AG10803 (cell line): Measurements from ENCODE around the gene SASH1.

Source experiments
- DNase-seq: peaks from one replicate; pipeline ENCODE4 v3.0.0; 2010; ENCODE audit warnings: low read depth
- H3K4me3 ChIP-seq: 2 replicates; pipeline ENCODE4 v1.5.1; 2011; ENCODE audit warnings: mild to moderate bottlenecking, low read length, control low read depth
- TF ChIP-seq, protein P1 (sequence below): conservative IDR thresholded peaks from 2 replicates; pipeline ENCODE4 v1.5.1; 2011; ENCODE audit warnings: mild to moderate bottlenecking, low read length, control low read depth, inconsistent platforms

SASH1 gene

DNA sequence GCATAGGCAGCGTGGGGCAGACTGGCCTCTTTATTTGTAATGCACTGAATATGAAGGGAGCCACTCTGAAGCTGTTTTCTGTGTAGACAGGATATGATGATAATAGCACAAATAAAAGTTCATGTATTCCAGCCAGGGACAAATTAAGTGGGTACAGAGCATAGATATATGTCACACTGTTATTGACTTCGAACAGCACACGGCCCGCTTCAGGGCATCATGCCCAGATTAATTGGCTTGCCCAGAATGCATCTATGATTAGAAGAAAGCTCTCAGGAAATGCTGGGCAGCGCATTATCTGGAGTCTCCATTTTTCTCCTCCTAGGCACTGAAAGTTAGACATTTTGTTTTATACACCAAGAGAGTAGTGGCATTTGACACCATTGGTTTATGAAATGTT lies 26.3 kb upstream of the SASH1 start:
- no peak for DNase-seq
- H3K4me3 ChIP-seq = no peak overlapping the region
- TF ChIP-seq, protein P1, sequence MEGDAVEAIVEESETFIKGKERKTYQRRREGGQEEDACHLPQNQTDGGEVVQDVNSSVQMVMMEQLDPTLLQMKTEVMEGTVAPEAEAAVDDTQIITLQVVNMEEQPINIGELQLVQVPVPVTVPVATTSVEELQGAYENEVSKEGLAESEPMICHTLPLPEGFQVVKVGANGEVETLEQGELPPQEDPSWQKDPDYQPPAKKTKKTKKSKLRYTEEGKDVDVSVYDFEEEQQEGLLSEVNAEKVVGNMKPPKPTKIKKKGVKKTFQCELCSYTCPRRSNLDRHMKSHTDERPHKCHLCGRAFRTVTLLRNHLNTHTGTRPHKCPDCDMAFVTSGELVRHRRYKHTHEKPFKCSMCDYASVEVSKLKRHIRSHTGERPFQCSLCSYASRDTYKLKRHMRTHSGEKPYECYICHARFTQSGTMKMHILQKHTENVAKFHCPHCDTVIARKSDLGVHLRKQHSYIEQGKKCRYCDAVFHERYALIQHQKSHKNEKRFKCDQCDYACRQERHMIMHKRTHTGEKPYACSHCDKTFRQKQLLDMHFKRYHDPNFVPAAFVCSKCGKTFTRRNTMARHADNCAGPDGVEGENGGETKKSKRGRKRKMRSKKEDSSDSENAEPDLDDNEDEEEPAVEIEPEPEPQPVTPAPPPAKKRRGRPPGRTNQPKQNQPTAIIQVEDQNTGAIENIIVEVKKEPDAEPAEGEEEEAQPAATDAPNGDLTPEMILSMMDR = no peak

DNA sequence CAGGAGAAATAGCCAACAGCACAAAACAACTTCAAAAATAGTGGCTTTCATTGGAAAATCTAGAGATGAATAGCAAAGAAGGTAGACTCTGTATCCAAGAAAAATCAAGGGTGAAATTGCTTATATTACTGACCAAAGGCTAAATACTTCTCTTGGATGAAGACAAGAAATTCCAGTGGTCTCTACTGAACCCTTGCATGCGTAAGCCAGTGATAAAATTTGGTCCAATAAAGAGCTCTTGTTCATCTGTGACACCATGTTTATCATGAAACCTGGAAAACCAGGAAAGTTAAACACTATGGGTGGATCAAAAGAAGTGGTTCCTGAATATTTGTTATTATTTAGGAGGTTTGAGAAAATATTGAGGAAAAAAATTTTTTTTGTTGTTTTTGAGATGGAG lies 25.6 kb upstream of the SASH1 start:
- no peak for DNase-seq
- no peak overlapping the region for H3K4me3 ChIP-seq
- TF ChIP-seq, protein P1 = no peak

DNA sequence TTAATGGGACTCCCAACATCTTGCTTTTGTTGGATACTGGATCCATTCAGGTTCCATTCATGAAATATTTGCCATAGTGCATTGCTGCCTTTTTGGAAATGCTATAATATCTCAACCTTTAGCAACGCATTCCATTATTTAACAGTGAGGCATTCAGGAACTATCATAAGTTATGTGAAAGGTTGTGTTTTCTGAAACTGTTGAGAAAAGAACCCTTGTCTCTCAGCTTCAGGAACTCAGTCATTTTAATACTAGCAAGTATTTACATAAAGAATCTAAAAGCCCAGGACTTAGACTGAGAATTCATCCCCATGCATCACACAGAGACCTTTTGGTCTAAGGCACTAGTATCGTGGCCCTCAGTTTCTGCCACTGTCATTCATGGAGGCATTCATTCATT lies 24.9 kb upstream of the SASH1 start:
- no peak overlapping the region for H3K4me3 ChIP-seq
- DNase-seq = no peak
- TF ChIP-seq, protein P1 = no peak

DNA sequence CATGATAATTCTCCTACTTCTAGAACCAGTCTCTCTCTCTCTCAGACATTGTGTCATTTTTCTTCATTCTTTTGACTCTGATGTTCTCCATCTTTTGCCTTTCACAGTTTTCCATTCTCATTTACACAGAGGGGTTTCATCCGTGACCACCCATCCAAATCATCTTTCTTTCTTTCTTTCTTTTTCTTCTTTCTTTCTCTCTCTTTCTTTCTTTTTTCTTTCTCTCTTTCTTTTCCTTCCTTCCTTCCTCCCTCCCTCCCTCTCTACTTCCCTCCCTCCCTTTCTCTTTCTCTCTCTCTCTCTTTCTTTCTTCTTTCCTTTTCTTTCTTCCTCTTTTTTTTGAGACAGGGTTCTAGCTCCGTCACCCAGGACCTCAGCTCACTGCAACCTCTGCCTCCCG lies 19.9 kb upstream of the SASH1 start:
- H3K4me3 ChIP-seq = no peak overlapping the region
- TF ChIP-seq, protein P1 = no peak
- DNase-seq = no peak

DNA sequence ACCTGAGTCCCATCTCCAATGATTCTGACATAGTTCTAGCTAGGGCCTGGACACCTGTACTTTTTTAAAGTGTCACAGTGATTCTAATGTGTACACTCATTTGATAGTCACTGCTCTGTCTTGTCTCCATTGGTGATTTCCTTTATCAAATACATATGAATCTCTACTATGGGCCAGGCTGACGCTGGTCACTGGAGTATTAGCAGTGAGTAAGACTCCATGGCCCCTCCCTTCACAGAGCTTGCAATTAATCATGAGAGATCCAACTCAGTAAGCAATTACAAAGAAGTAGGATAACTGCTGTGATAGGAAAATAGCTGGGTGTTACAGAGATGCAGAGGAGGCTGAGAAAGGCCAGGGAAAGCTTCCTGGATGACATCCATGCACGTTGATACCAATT lies 19.3 kb upstream of the SASH1 start:
- TF ChIP-seq, protein P1 = no peak
- DNase-seq = peak; percentile 79
- H3K4me3 ChIP-seq = no peak overlapping the region

DNA sequence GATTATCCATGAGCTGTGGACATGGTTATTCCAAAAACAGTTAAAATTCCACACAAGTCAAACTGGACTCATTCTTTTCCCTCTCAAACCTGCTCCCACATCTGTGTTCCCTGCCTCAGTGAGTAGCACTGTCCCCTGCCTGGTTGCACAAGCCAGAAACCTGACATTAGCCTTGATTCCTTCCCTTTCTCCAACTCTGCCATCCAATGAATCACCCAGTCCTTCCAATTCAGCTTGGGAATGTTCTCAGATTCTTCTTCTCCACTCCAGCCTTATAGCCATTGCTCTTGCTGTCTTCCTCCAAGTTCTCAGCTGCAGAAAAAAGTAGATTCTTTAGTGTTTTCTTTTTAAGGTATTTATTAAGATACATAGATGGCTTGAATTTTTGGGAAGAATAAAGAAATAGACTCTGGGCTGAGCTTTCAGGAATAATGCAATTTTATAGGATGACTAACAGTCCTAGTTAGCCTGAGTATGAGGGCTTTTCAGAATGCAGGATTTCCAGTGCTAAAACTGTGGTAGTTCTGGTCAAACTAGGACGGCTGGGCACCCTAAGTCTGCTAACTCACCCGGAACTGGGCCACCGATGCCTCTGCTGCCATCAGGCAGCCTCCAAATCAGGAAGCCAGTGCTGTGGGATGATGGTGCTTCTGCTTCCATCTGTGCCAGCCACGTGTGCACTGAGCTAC lies 18.2 kb upstream of the SASH1 start:
- TF ChIP-seq, protein P1 = no peak
- peak; percentile 84 for DNase-seq
- H3K4me3 ChIP-seq = no peak overlapping the region

DNA sequence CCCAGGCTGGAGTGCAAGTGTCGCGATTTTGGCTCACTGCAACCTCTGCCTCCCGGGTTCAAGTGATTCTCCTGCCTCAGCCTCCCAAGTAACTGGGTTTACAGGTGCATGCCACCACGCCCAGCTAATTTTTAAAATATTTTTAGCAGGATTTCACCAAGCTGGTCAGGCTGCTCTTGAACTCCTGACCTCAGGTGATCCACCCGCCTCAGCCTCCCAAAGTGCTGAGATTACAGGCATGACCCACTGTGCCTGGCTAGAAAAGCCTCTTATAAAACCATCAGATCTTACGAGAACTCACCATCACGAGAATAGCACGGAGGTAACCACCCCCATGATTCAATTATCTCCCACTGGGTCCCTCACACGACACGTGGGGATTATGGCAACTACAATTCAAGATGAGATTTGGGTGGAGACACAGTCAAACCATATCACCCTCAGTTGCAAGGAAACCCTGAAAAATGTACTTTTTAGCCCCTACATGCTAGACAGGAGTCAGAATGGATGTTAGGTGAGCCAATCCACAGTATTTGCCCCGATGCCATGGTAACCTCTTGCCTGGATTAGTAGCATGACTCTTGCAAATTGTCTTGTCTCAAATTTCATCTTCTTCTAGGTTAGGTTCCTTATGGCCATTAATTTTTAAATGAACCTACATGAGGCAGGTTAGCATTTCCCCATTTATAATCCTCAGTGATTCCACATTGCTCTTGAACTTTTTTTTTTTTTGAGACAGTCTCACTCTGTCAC lies 17.1 kb upstream of the SASH1 start:
- TF ChIP-seq, protein P1 = no peak
- H3K4me3 ChIP-seq = no peak overlapping the region
- DNase-seq = no peak
